Right lobe of liver (tissue), 4 donors: ENCODE data around the gene CAMKMT.

Experiments
- POLR2A ChIP-seq: fragments of 450-650 bp; IDR thresholded peaks from one replicate; pipeline ENCODE4 v1.6.1; 2017; ENCODE audit warnings: antibody characterized with exemption, mild to moderate bottlenecking
- TF ChIP-seq, protein P1 (sequence below), 4 donors: fragments of 200-600 bp in 3 of 4; fragments of 450-650 bp in 1 of 4; IDR thresholded peaks; one replicate each; pipeline versions ENCODE4 v1.5.1 to v1.8.0; 2016 to 2022; ENCODE audit warnings: antibody characterized with exemption in 4 of 4, mild to moderate bottlenecking in 2 of 4
- donor health status: DM: no; HTN: no; CAD: no.
- donor health status: DM: no; HTN: no; CAD: no.
- donor health status: DM: no; HTN: yes; CAD: no.

DNA sequence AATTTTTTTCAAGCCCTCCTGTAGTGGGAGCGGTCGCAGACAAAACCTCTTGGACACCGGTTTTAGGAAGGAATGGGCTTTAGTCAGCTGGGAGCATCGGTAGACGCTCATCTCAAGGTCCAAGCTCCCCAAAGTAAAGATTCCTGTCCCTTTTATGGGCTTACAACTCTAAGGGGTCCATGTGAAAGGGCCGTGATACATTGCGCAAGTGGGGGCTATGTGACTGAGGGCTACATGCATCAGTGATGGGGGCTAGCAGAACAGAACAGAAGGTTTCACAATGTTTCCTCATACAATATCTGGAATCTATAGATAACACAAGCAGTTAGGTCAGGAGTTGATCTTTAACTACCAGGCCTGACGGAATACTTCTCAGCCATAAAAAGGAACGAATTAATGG, 62.5 kb downstream of the CAMKMT start:
- TF ChIP-seq, protein P1, sequence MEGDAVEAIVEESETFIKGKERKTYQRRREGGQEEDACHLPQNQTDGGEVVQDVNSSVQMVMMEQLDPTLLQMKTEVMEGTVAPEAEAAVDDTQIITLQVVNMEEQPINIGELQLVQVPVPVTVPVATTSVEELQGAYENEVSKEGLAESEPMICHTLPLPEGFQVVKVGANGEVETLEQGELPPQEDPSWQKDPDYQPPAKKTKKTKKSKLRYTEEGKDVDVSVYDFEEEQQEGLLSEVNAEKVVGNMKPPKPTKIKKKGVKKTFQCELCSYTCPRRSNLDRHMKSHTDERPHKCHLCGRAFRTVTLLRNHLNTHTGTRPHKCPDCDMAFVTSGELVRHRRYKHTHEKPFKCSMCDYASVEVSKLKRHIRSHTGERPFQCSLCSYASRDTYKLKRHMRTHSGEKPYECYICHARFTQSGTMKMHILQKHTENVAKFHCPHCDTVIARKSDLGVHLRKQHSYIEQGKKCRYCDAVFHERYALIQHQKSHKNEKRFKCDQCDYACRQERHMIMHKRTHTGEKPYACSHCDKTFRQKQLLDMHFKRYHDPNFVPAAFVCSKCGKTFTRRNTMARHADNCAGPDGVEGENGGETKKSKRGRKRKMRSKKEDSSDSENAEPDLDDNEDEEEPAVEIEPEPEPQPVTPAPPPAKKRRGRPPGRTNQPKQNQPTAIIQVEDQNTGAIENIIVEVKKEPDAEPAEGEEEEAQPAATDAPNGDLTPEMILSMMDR (IDR thresholded peaks at IDR 0.05), result no peak
- no peak for TF ChIP-seq POLR2A
